ENCODE measurements around the gene NACAD. TPM values are rescaled to one million over a fixed set of nuclear protein-coding genes. Genes with fewer than 3 reads are reported as not detected.

Gene NACAD, protein sequence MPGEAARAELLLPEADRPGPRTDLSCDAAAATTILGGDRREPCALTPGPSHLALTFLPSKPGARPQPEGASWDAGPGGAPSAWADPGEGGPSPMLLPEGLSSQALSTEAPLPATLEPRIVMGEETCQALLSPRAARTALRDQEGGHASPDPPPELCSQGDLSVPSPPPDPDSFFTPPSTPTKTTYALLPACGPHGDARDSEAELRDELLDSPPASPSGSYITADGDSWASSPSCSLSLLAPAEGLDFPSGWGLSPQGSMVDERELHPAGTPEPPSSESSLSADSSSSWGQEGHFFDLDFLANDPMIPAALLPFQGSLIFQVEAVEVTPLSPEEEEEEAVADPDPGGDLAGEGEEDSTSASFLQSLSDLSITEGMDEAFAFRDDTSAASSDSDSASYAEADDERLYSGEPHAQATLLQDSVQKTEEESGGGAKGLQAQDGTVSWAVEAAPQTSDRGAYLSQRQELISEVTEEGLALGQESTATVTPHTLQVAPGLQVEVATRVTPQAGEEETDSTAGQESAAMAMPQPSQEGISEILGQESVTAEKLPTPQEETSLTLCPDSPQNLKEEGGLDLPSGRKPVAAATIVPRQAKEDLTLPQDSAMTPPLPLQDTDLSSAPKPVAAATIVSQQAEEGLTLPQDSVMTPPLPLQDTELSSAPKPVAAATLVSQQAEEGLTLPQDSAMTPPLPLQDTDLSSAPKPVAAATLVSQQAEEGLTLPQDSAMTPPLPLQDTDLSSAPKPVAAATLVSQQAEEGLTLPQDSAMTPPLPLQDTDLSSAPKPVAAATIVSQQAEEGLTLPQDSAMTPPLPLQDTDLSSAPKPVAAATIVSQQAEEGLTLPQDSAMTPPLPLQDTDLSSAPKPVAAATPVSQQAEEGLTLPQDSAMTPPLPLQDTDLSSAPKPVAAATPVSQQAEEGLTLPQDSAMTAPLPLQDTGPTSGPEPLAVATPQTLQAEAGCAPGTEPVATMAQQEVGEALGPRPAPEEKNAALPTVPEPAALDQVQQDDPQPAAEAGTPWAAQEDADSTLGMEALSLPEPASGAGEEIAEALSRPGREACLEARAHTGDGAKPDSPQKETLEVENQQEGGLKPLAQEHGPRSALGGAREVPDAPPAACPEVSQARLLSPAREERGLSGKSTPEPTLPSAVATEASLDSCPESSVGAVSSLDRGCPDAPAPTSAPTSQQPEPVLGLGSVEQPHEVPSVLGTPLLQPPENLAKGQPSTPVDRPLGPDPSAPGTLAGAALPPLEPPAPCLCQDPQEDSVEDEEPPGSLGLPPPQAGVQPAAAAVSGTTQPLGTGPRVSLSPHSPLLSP (N-terminal part only)
- polyA plus RNA-seq (2014; cell fraction: cytosol; rRNA removed), result 13.3 and 13.4 TPM in 2 replicates
- 11.7 and 20.9 TPM in 2 replicates for polyA plus RNA-seq (2014; cell fraction: nucleus; rRNA removed)

GRCh38 chr7:45088821-45089340 is at the start of gene NACAD:
NACAD (minus strand) TSS chr7:45088969; CDS start chr7:45088894, 75 bp downstream.
- no peak for DNase-seq (ENCODE audit: low spot score)

DNA sequence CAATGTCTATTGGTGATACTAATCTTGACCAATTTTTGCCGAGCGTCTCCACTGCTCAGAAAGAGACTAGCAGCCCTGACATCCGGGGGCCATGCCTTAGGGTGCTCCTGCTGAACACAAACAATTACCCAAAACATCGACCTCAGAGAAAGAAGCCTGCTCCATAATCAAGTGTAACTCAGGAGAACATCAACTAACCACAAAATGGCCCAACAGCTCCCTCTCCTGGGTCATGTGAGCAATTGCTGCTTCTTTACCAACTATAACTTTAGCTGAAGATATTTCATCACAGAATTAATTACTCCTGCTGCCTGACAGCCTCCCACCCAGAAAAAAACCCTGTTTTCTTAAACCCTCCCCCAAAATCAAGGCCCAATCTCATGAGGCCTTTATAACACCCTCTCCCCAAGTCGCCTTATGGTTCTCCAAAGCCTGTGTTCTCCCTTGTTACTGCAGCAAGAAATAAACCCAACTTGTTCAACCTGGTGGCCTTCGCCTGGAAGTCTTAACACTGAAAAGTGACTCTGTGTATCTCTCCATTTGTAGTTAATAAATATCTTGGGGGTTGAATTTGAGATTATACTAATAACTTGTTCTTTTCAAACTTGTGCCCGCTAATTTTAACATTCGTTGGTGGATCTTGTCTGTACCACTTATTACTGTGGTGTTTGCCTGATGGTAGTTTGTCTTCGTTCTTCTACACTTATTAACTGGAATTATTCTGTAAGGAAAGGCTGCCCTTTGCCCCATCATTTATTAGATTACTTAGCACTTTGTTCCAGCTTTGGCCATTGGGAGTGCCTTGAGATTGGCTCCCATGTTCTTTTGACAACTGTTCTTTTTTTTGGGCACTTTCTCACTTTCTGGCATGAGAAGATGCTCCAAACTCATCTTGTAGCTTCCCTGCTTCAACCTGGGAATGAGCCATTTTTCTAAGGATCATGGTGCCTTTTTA is 47.6 kb upstream of the NACAD start:
- peak; percentile 74 for DNase-seq (ENCODE audit: low spot score)

DNA sequence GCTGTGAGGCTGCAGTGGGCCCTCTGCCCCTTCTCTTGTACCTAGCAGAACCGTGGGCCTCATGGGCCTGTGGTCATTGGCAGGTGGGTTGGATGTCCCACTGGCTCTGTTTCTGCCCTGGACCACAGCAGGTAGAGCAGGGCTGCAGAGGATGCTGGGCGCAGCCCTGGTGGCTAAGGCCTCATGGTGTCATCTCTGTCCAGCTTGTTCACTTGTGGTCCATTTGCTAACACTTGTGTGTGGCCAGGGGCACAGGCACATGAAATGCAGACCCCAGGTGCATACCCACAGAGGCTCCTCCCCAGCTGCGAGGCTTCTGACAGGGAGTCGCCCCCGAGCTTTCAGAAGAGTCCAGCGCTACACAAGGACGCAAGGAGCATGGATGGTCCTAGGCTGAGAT is 45.1 kb upstream of the NACAD start:
- no peak for DNase-seq (ENCODE audit: low spot score)

- no peak for DNase-seq (ENCODE audit: low spot score)
Observed at GRCh38 chr7:45133352-45133751, 44.6 kb upstream of the NACAD start.

DNA sequence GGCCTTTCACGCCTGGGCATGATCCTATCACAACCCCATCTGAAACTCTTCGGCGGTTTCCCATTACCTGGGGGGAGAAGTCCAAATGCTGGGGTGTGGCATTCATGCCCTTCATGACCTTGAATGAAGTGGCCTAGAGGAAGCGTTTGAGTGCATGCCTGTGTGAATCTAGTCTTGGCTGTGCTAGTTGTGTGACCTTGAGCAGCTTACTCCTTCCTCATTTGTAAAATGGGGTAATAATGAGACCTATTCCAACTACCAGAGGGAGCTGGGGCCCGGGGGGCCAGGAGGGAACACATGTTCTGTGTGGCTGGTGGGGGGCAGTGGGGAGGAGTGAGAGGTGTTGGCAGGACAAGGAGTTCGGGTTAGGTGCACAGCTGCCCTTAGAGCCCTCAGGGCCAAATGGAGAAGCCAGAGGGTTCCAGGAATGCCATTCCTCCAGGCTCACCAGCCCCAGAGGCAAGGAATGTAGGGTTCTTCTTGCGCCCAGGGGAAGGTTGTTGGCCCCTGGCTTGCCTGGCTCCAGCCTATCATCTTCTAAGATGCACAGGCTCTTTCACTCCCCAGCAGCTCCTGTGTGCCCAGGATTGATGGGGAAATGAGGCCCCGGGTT is 44.0 kb upstream of the NACAD start:
- DNase-seq (ENCODE audit: low spot score), result no peak

DNA sequence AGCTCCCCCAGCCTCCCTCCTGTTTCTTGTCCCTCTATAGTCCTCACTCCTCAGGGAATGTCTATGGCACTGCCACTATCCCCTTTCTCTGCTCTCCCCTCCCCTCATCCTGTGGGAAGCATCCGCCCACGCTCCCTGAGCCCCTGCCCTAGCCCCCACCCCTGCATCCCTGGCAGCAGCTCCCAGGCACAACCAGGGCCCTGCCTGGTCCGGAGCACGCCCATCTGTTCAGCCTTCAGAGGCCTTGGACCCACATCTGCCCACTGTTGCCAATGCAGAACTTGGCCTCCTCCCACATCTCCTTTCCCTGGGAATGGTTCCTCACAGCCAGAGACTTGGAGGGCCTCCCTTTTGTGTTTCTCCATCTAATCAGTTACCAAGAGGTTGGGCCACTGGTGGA is 43.1 kb upstream of the NACAD start:
- no peak for DNase-seq (ENCODE audit: low spot score)

DNA sequence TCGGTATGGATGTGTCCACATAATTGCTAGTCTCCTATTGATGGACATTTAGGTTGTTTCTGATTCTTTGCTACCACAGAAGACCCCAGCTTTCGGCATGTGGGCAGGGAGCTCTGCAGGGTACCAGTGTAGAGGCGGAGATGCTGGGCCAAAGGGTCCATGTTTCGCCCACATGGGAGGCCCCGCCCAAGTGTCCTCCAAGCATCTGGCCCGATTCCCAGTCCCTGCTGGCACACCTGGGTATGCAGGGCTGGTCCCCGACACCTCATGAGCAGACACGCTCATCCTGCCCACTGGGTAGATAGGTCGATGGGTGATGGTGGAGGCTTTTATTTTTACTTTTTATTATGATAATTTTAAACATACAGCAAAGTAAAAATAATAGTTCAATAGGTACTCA is 42.1 kb upstream of the NACAD start:
- DNase-seq (ENCODE audit: low spot score), result no peak

- no peak for DNase-seq (ENCODE audit: low spot score)
Observed at GRCh38 chr7:45129906-45130305, 41.1 kb upstream of the NACAD start.

DNA sequence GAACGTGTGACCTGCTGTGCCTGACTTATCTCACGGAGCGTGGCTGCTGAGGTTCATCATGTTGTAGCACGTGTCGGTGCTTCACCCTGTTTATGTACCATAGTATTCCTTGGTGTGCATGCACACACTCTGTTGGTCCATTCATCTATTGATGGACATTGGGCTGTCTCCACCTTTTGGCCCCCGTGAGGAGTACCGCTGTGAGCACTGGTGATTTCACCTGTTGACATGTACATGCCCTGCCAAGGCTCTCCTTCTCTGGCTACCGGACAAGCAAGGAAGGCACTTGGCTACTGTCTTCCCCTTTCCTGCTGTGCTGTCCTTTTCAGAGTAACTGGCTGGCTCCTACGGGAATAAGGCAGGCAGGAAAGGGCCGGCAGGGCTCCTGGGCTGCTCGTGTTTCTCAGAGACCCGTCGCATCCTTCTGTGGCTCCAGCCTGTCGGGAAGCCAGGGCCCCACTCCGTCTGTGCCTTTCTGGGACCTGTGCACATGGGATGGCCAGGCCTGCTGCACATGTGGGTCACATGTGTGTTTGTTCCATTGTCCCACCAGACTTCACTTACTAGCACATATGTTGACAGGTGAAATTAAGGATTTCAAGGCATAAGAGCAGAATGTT is 40.5 kb upstream of the NACAD start:
- no peak for DNase-seq (ENCODE audit: low spot score)

DNA sequence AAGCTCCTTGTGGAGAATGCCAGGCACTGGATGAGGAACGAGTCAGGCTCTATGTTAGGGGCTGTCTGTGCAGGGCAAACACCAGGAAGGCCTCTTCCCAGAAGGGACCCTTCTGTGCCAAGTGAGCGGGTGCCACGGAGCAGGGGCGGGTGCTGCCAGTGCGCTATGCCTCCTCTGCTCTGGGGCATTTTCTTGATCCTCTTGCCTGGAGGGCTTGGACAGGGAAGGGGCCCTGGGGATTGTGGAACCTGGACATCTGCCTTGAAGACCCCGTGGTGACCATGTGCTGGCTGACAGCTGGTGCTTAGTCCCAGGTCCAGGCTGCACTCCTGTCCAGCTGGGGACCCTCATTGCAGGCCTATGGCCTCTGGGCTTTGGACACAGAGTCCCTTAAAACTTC is 38.2 kb upstream of the NACAD start:
- no peak for DNase-seq (ENCODE audit: low spot score)

DNA sequence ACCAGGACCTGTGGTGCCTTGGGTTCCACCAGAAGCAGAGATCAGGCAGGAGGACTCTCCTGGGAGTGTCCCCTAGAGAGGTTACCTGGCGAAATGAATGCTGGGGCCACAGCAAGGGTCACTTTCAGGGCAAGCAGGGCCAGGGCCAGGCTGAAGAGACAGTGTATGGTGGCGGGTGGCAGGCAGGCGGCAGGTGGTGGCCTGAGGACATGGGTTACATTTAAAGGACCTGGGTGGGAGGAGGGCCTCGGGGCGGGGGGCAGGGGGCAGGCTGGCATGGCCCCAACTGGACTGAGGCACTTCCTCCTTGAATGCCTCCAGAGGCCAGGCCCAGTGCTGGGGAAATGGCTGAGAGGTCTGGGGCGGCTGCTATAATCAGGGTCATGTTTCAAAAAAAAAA is 37.4 kb upstream of the NACAD start:
- DNase-seq (ENCODE audit: low spot score), result no peak

- no peak for DNase-seq (ENCODE audit: low spot score)
Observed at GRCh38 chr7:45125193-45125904, 36.6 kb upstream of the NACAD start.

- no peak for DNase-seq (ENCODE audit: low spot score)
Observed at GRCh38 chr7:45123913-45124710, 35.3 kb upstream of the NACAD start.

DNA sequence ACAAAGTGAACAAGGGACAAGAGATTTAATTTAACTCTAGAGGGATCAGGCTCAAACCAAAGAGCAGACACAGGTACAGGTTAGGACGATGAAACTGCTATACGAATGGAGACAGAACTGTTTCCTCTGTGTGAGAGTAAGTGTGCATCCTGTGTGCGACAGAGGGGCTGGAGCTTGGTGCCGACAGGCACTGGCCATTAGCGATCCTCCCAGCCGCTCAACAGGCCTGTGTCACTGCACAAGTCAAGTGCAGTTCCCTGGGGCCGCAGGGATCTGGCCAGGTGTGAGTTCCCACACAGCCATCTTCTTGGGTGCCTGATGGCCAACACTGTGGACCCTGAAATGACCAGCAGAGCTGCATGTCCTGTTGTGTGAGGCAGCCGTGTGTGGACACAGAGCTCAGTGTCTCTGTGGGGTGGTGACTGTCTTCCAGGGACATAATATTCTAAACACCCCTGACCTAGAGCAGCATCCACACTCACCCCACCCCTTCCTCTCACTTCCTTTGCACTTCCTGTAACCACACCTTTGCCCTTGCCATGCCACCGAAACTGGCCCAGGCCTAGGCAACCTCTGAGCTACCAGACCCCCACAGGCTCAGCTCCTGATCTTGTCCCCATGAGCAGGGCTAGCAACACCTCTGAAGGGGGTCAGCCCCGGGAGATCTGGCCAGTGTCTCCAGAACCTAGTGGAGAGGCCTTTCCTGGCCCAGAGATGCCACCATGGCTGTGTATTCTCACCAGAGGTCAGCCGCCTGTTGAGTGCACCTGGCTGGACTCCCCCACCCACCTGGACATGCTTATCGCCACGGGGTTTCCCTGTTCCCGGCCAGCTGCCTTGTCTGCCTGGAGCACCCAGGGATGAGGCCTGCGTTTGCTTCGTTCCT is 34.4 kb upstream of the NACAD start:
- DNase-seq (ENCODE audit: low spot score), result no peak

GRCh38 chr7:45119550-45119949 is 30.8 kb upstream of the NACAD start:
- no peak for DNase-seq (ENCODE audit: low spot score)

- DNase-seq (ENCODE audit: low spot score), result no peak
Observed at GRCh38 chr7:45118889-45119331, 30.1 kb upstream of the NACAD start.

DNA sequence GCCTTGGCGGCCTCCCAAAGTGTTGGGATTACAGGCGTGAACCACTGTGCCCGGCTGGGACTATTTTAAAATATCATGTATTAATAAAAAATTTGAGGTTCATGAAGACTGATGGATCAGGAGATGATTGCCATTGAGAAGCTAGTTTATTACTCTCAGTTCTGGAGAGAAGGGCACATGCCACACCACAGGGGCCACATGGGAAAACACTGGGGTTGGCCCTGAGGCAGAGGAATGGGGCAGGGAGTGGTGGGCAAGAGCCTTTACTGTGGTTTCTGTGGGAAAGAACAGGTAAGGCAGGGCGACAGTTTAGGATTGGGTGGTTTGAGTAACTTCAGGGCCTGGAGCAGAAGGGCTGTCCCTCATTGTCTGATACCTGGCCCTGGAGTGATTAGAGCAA is 29.5 kb upstream of the NACAD start:
- DNase-seq (ENCODE audit: low spot score), result no peak

All from SK-N-DZ (cell line).